ENCODE results near the gene PABPN1L. TPM values are rescaled to one million over a fixed set of nuclear protein-coding genes. Genes with fewer than 3 reads are reported as not detected.
A peak's percentile ranks its signal among the peaks of the same experiment; 100 is the strongest.

The PABPN1L gene
- total and polyA plus RNA-seq, 4 experiments from 2014 or later = not detected

DNA sequence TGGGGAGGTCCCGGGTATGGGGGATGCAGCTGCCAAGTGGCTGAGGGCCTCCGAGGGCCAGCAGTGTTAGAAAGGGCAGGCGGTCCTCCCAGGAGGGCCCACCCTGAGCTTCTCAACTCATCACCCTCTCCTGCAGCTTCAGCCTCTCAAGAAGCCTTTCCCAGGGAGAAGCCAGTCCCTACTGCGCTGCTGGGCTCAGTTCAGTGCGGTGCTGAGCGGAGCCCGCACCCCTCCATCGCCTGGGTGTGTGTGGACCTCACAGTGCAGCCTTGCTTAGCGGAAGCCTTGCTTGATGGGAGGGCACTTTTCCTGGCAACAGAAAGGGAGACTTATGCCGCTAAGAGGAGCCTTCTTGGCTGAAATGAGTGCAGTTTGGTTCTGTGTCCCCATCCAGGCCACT lies 51.2 kb downstream of the PABPN1L start:
- H3K9me3 ChIP-seq (ENCODE audit: control insufficient read depth in 1 of 2, low read length in 2 of 2) = no peaks in the 10 kb centered on the region
- POLR2A ChIA-PET (ENCODE audit: partially characterized antibody) = interaction anchor here (0.6 to 0.7 kb wide), 2 partner anchors 43 to 401 kb away, joined by 3 to 4 read pairs; no protein-coding TSS in a partner anchor
- no peak overlapping the region for H3K4me3 Mint-ChIP-seq
- no peak overlapping the region for H3K27ac ChIP-seq (ENCODE audit: low read depth, low read length)
- no peaks in the 10 kb centered on the region for H3K27me3 ChIP-seq (ENCODE audit: insufficient read depth, low read length)
- peaks cover 0 to 3% of the 10 kb centered on the region in 2 donors for H3K36me3 Mint-ChIP-seq
- intact Hi-C loops (cut with micrococcal nuclease) = no loop called here
- no peaks in the 10 kb centered on the region for H3K27me3 Mint-ChIP-seq
- H3K9me3 Mint-ChIP-seq = no peaks in the 10 kb centered on the region
- CTCF ChIA-PET (ENCODE audit: partially characterized antibody) = interaction anchor here (0.7 to 2.1 kb wide), 3 partner anchors 36 to 349 kb away, joined by 3 to 7 read pairs (median 3); partner anchors contain the start of genes GALNS and TRAPPC2L
- DNase-seq = no peak
- H3K4me1 Mint-ChIP-seq = peaks cover 1 to 21% (median 10%) of the 10 kb centered on the region in 4 donors
- H3K36me3 ChIP-seq (ENCODE audit: insufficient read depth, low read length) = peaks cover under 1% of the 10 kb centered on the region
- no peak overlapping the region for H3K4me3 ChIP-seq (ENCODE audit: low read length in 2 of 2)
- H3K4me1 ChIP-seq (ENCODE audit: insufficient read depth, low read length) = peaks cover 9% of the 10 kb centered on the region
- H3K27ac Mint-ChIP-seq = no peak overlapping the region

- peak overlapping the region in 1 of 7 donors; percentile 52 for H3K27ac Mint-ChIP-seq
Observed at GRCh38 chr16:88814144-88814502, 52.3 kb downstream of the PABPN1L start.

More at GRCh38 chr16:88814144-88814502, 52.3 kb downstream of the PABPN1L start:
- H3K4me1 ChIP-seq (ENCODE audit: insufficient read depth, low read length) = peaks cover 20% of the 10 kb centered on the region
- Mint-ChIP-seq H3K27me3 (no peaks in the 10 kb centered on the region), H3K36me3 (peaks cover 0 to 8% of the 10 kb centered on the region in 2 donors), H3K4me3 (peak overlapping the region in 4 of 8 donors; percentile 25 to 71 (median 58)), H3K4me1 (peaks cover 1 to 25% (median 15%) of the 10 kb centered on the region in 4 donors), H3K9me3 (no peaks in the 10 kb centered on the region)
- peaks cover 10% of the 10 kb centered on the region for H3K36me3 ChIP-seq (ENCODE audit: insufficient read depth, low read length)
- ChIA-PET CTCF (ENCODE audit: partially characterized antibody) (interaction anchor here (1.5 to 5.1 kb wide), 4 partner anchors 43 to 194 kb away, joined by 3 to 35 read pairs (median 8); partner anchors contain the start of genes GALNS and TRAPPC2L), POLR2A (ENCODE audit: partially characterized antibody) (interaction anchor here (1.1 to 11.8 kb wide), 4 partner anchors 15 to 43 kb away, joined by 3 to 206 read pairs (median 47); partner anchors contain the start of genes GALNS, PIEZO1 and TRAPPC2L)
- no peaks in the 10 kb centered on the region for H3K27me3 ChIP-seq (ENCODE audit: insufficient read depth, low read length)
- intact Hi-C loops (cut with micrococcal nuclease) = no loop called here
- no peak overlapping the region for H3K4me3 ChIP-seq (ENCODE audit: low read length in 2 of 2)
- H3K9me3 ChIP-seq (ENCODE audit: control insufficient read depth in 1 of 2, low read length in 2 of 2) = no peaks in the 10 kb centered on the region
- DNase-seq = no peak
- no peak overlapping the region for H3K27ac ChIP-seq (ENCODE audit: low read depth, low read length)

Other genes with a start within 250 kb of the PABPN1L start
- gene IL17C, start 228.1 kb downstream of the PABPN1L start, total RNA-seq = under 1 TPM in 1 of 2 experiments, not detected in 1; 0.44 TPM
- not detected for gene IL17C, start 228.1 kb downstream of the PABPN1L start, polyA plus RNA-seq
- gene CYBA, start 215.6 kb downstream of the PABPN1L start, total RNA-seq = 100 to 1,000 TPM; 383 to 386 TPM
- gene CYBA, start 215.6 kb downstream of the PABPN1L start, polyA plus RNA-seq = 1,000 to 10,000 TPM in 1 of 2 donors, 100 to 1,000 TPM in 1; 689 to 1,286 TPM
- gene MVD, start 203.6 kb downstream of the PABPN1L start, total RNA-seq = 10 to 100 TPM; 49.2 to 57.0 TPM
- 10 to 100 TPM; 15.6 to 22.7 TPM for gene MVD, start 203.6 kb downstream of the PABPN1L start, polyA plus RNA-seq
- gene SNAI3, start 180.2 kb downstream of the PABPN1L start, total RNA-seq = 10 to 100 TPM; 14.0 to 15.7 TPM
- gene SNAI3, start 180.2 kb downstream of the PABPN1L start, polyA plus RNA-seq = 10 to 100 TPM; 11.6 to 22.9 TPM
- 100 to 1,000 TPM; 129 to 137 TPM for gene RNF166, start 160.3 kb downstream of the PABPN1L start, total RNA-seq
- 10 to 100 TPM; 90.5 to 92.9 TPM for gene RNF166, start 160.3 kb downstream of the PABPN1L start, polyA plus RNA-seq
- gene CTU2, start 160.2 kb downstream of the PABPN1L start, total RNA-seq = 10 to 100 TPM; 20.4 to 21.1 TPM
- gene CTU2, start 160.2 kb downstream of the PABPN1L start, polyA plus RNA-seq = 10 to 100 TPM; 11.5 to 13.6 TPM
- gene PIEZO1, start 81.4 kb downstream of the PABPN1L start, total RNA-seq = 100 to 1,000 TPM; 274 to 302 TPM
- gene PIEZO1, start 81.4 kb downstream of the PABPN1L start, polyA plus RNA-seq = 10 to 100 TPM; 12.0 to 67.5 TPM
- gene CDT1, start 62.9 kb downstream of the PABPN1L start, total RNA-seq = under 1 TPM; 0.17 TPM
- gene CDT1, start 62.9 kb downstream of the PABPN1L start, polyA plus RNA-seq = under 1 TPM; 0.19 to 0.26 TPM
- 100 to 1,000 TPM; 171 to 175 TPM for gene APRT, start 54.7 kb downstream of the PABPN1L start, total RNA-seq
- 100 to 1,000 TPM; 569 to 624 TPM for gene APRT, start 54.7 kb downstream of the PABPN1L start, polyA plus RNA-seq
- gene GALNS, start 9.7 kb downstream of the PABPN1L start, total RNA-seq = 10 to 100 TPM; 58.8 to 65.7 TPM
- 1 to 10 TPM; 5.6 to 8.7 TPM for gene GALNS, start 9.7 kb downstream of the PABPN1L start, polyA plus RNA-seq
- gene TRAPPC2L, start 9.5 kb downstream of the PABPN1L start, total RNA-seq = 10 to 100 TPM; 66.6 to 67.1 TPM
- 100 to 1,000 TPM; 104 to 105 TPM for gene TRAPPC2L, start 9.5 kb downstream of the PABPN1L start, polyA plus RNA-seq
- under 1 TPM in 1 of 2 experiments, not detected in 1; 0.11 TPM for gene CBFA2T3, start 110.5 kb upstream of the PABPN1L start, total RNA-seq
- under 1 TPM in 1 of 2 donors, not detected in 1; 0.14 TPM for gene CBFA2T3, start 110.5 kb upstream of the PABPN1L start, polyA plus RNA-seq
- gene ACSF3, start 227.2 kb upstream of the PABPN1L start, total RNA-seq = 10 to 100 TPM; 65.3 to 71.2 TPM
- gene ACSF3, start 227.2 kb upstream of the PABPN1L start, polyA plus RNA-seq = 10 to 100 TPM; 30.4 to 34.6 TPM

Data from CD4-positive, alpha-beta memory T cell (primary cell).